Trophoblast cell (in vitro differentiated cells and primary cell): ENCODE results near the gene ARRDC4. TPM values are rescaled to one million over a fixed set of nuclear protein-coding genes. Genes with fewer than 3 reads are reported as not detected.

ENCODE experiments used
- DNase-seq, 2 donors: peaks; one replicate each; pipeline ENCODE4 v3.0.0-alpha.2; 2016
- H2AFZ ChIP-seq: 2 replicates; pipeline ENCODE4 v1.6.1; 2013; ENCODE audit warnings: low read length, moderate library complexity, mild to moderate bottlenecking; ENCODE audit not compliant: insufficient read depth, poor library complexity
- H2AK5ac ChIP-seq: 2 replicates; pipeline ENCODE4 v1.6.1; 2013; ENCODE audit warnings: mild to moderate bottlenecking, low read length
- H2BK120ac ChIP-seq: 2 replicates; pipeline ENCODE4 v1.6.1; 2013; ENCODE audit warnings: low read length, mild to moderate bottlenecking, moderate library complexity; ENCODE audit not compliant: insufficient read depth, poor library complexity
- H2BK12ac ChIP-seq: 2 replicates; pipeline ENCODE4 v1.6.1; 2013; ENCODE audit warnings: mild to moderate bottlenecking, low read length, moderate library complexity
- H2BK5ac ChIP-seq: 2 replicates; pipeline ENCODE4 v1.6.1; 2013; ENCODE audit warnings: low read length, low read depth, moderate library complexity, mild to moderate bottlenecking; ENCODE audit not compliant: poor library complexity
- H3K14ac ChIP-seq: 2 replicates; pipeline ENCODE4 v1.6.1; 2013; ENCODE audit warnings: mild to moderate bottlenecking, low read length
- H3K18ac ChIP-seq: 2 replicates; pipeline ENCODE4 v1.6.1; 2013; ENCODE audit warnings: mild to moderate bottlenecking, low read length
- H3K23ac ChIP-seq: 2 replicates; pipeline ENCODE4 v1.6.1; 2013; ENCODE audit warnings: low read length
- H3K27ac ChIP-seq: 2 replicates; pipeline ENCODE4 v1.5.1; 2013; ENCODE audit warnings: low read depth, mild to moderate bottlenecking, inconsistent platforms, low read length, moderate library complexity
- H3K27me3 ChIP-seq: 2 replicates; pipeline ENCODE4 v1.6.1; 2013; ENCODE audit warnings: inconsistent platforms, mild to moderate bottlenecking, low read length, moderate library complexity; ENCODE audit not compliant: insufficient read depth
- H3K36me3 ChIP-seq, 2 experiments: 1 replicate in 1 of 2; 2 replicates in 1 of 2; pipeline ENCODE4 v1.6.1; 2013; ENCODE audit warnings: low read length in 2 of 2, mild to moderate bottlenecking in 2 of 2, moderate library complexity in 1 of 2; ENCODE audit not compliant: insufficient read depth in 2 of 2, control insufficient read depth in 1 of 2
- H3K4ac ChIP-seq: 2 replicates; pipeline ENCODE4 v1.6.1; 2013; ENCODE audit warnings: low read depth, mild to moderate bottlenecking, low read length, moderate library complexity
- H3K4me1 ChIP-seq, 2 experiments: 1 replicate in 1 of 2; 2 replicates in 1 of 2; pipeline ENCODE4 v1.6.1; 2013; ENCODE audit warnings: low read length in 2 of 2, mild to moderate bottlenecking in 2 of 2, moderate library complexity in 1 of 2; ENCODE audit not compliant: insufficient read depth in 2 of 2, control insufficient read depth in 1 of 2
- H3K4me2 ChIP-seq: 2 replicates; pipeline ENCODE4 v1.6.1; 2013; ENCODE audit warnings: inconsistent platforms, mild to moderate bottlenecking, low read length, moderate library complexity
- H3K4me3 ChIP-seq: 2 replicates; pipeline ENCODE4 v1.5.1; 2013; ENCODE audit warnings: mild to moderate bottlenecking, low read depth, low read length, inconsistent platforms
- H3K79me1 ChIP-seq: one replicate; pipeline ENCODE4 v1.6.1; 2013; ENCODE audit warnings: low read length
- H3K79me2 ChIP-seq: 2 replicates; pipeline ENCODE4 v1.6.1; 2013; ENCODE audit warnings: low read length, mild to moderate bottlenecking; ENCODE audit not compliant: control insufficient read depth, insufficient read depth, poor library complexity
- H3K9ac ChIP-seq: 2 replicates; pipeline ENCODE4 v1.6.1; 2013; ENCODE audit warnings: mild to moderate bottlenecking, low read length
- H3K9me3 ChIP-seq: 2 replicates; pipeline ENCODE4 v1.6.1; 2013; ENCODE audit warnings: low read depth, mild to moderate bottlenecking, control low read depth, inconsistent platforms, low read length; ENCODE audit not compliant: insufficient read depth
- H4K12ac ChIP-seq: 2 replicates; pipeline ENCODE4 v1.6.1; 2013; ENCODE audit warnings: low read depth, mild to moderate bottlenecking, low read length, moderate library complexity
- H4K8ac ChIP-seq: 2 replicates; pipeline ENCODE4 v1.6.1; 2013; ENCODE audit warnings: low read depth, mild to moderate bottlenecking, low read length, moderate library complexity
- H4K91ac ChIP-seq: one replicate; pipeline ENCODE4 v1.6.1; 2013; ENCODE audit warnings: low read depth, mild to moderate bottlenecking, low read length, moderate library complexity
- WGBS: extraction: QIAGEN DNeasy Blood & Tissue Kit; methylation state at CpG from one replicate; pipeline ENCODE4 v1.1.7; 2013; ENCODE audit warnings: missing lambda C conversion rate; ENCODE audit not compliant: insufficient read length, insufficient coverage; ENCODE audit errors: extremely low coverage; 5-methylcytosine and 5-hydroxymethylcytosine counted together
- polyA plus RNA-seq: library from polyadenylated mRNA; stranded (reverse); fragments of 200-250 nt; gene quantifications from 2 replicates; pipeline ENCODE4 v1.2.3, GENCODE V29; 2013

The ARRDC4 gene
- 0.72 and 0.94 TPM in 2 replicates for polyA plus RNA-seq

GRCh38 chr15:97960364-97961066 lies at the start of gene ARRDC4:
Gene ARRDC4, plus strand, starts transcription at chr15:97960703. Its CDS starts 159 bp downstream, at chr15:97960862.
- no peak within 1 kb of the TSS for H2BK12ac ChIP-seq
- no peak within 1 kb of the TSS for H4K12ac ChIP-seq
- no peak within 1 kb of the TSS for H3K27ac ChIP-seq
- H3K79me2 ChIP-seq: no peaks in the 10 kb centered on the region
- peak within 1 kb of the TSS; percentile 98 for H3K4me2 ChIP-seq
- peak; percentile 87 to 99 for DNase-seq
- H4K91ac ChIP-seq: no peak within 1 kb of the TSS
- H3K4me1 ChIP-seq: peaks cover 3 to 10% of the 10 kb centered on the region in 2 experiments
- no peak within 1 kb of the TSS for H3K18ac ChIP-seq
- no peaks in the 10 kb centered on the region for H3K36me3 ChIP-seq
- no peak within 1 kb of the TSS for H3K4ac ChIP-seq
- H3K23ac ChIP-seq: no peak within 1 kb of the TSS
- H3K27me3 ChIP-seq: peaks cover 9% of the 10 kb centered on the region
- H2AFZ ChIP-seq: peak within 1 kb of the TSS; percentile 73
- no peak within 1 kb of the TSS for H2AK5ac ChIP-seq
- no peak within 1 kb of the TSS for H3K14ac ChIP-seq
- peak within 1 kb of the TSS; percentile 14 for H4K8ac ChIP-seq
- no peaks in the 10 kb centered on the region for H3K79me1 ChIP-seq
- peak within 1 kb of the TSS; percentile 33 for H3K9ac ChIP-seq
- WGBS: no CpG with 5 or more reads among the region's 69 CpGs
- no peak within 1 kb of the TSS for H2BK5ac ChIP-seq
- no peak within 1 kb of the TSS for H2BK120ac ChIP-seq
- H3K9me3 ChIP-seq: no peaks in the 10 kb centered on the region
- H3K4me3 ChIP-seq: peak within 1 kb of the TSS; percentile 83

- Histone ChIP-seq H2BK12ac (no peak overlapping the region), H3K14ac (no peak overlapping the region), H3K4ac (no peak overlapping the region), H4K91ac (no peak overlapping the region), H3K4me3 (no peak overlapping the region), H2BK5ac (no peak overlapping the region), H3K4me2 (no peak overlapping the region), H4K12ac (no peak overlapping the region), H3K4me1 (no peaks in the 10 kb centered on the region), H2AK5ac (no peak overlapping the region), H3K27me3 (no peaks in the 10 kb centered on the region), H3K23ac (no peak overlapping the region), H3K9me3 (no peaks in the 10 kb centered on the region), H3K79me2 (no peaks in the 10 kb centered on the region), H3K9ac (no peak overlapping the region), H3K36me3 (no peaks in the 10 kb centered on the region), H4K8ac (no peak overlapping the region), H2AFZ (no peak overlapping the region), H2BK120ac (no peak overlapping the region), H3K79me1 (no peaks in the 10 kb centered on the region), H3K27ac (no peak overlapping the region), H3K18ac (no peak overlapping the region)
- WGBS: no CpG with 5 or more reads among the region's 6 CpGs
- no peak for DNase-seq
Observed at GRCh38 chr15:97914711-97915110, 45.8 kb upstream of the ARRDC4 start.

DNA sequence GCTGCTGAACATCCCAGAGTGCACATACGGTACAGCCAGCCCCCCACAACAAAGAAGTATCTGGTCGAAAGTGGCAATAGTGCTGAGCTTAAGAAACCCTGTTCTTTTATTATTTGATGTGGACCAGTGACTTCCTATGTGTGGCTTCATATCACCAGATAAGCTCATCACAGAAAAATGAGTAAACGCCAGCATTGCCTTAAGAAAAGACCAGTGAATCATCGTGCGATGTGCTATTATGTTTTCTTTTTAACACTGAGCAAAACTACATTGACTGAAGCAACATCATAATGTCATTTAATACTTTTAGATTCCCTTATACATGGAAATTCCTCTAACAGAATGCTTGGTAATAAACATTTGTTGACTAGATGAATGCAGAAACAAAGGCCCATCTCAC lies 45.2 kb upstream of the ARRDC4 start:
- Histone ChIP-seq H3K14ac (no peak overlapping the region), H3K27me3 (no peaks in the 10 kb centered on the region), H2BK120ac (no peak overlapping the region), H3K36me3 (no peaks in the 10 kb centered on the region), H3K79me1 (no peaks in the 10 kb centered on the region), H2AFZ (no peak overlapping the region), H3K18ac (no peak overlapping the region), H3K4me1 (no peaks in the 10 kb centered on the region), H3K4me3 (no peak overlapping the region), H3K9ac (no peak overlapping the region), H2BK5ac (no peak overlapping the region), H3K27ac (no peak overlapping the region), H3K9me3 (no peaks in the 10 kb centered on the region), H3K4ac (no peak overlapping the region), H4K12ac (no peak overlapping the region), H3K23ac (no peak overlapping the region), H3K4me2 (no peak overlapping the region), H3K79me2 (no peaks in the 10 kb centered on the region), H2AK5ac (no peak overlapping the region), H2BK12ac (no peak overlapping the region), H4K8ac (no peak overlapping the region), H4K91ac (no peak overlapping the region)
- peak in 1 of 2 donors; percentile 22 for DNase-seq
- no CpG with 5 or more reads among the region's 5 CpGs for WGBS

DNA sequence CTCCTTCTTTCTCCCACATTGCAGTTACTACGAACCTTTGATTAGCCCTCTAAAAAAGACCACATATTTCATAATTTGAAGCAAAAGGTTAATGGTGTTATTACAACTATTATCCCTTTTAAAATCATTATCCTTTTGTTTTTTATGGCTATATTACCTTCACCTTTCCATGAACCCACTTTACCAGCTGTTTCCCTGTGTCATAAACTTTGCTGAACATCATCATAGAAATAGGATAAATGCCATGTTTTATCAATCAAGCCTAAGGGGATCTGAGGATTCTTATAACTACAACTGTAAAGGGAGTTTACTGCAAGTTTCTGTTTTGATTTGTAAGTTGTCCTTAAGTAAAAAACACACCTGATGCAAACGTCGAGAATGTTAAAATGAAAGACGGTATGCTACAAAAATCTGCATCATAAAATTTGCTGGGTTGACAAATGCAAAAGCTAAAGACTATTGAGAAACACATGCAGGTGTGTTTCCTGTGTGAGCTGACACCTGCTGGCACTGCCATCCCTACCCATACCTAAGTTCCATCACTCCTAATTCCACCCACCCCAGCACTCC lies 39.1 kb upstream of the ARRDC4 start:
- Histone ChIP-seq H2AFZ (no peak overlapping the region), H3K23ac (no peak overlapping the region), H3K4me2 (no peak overlapping the region), H3K79me2 (no peaks in the 10 kb centered on the region), H3K4me1 (no peaks in the 10 kb centered on the region), H3K18ac (no peak overlapping the region), H3K27ac (no peak overlapping the region), H3K27me3 (no peaks in the 10 kb centered on the region), H3K9me3 (no peaks in the 10 kb centered on the region), H3K36me3 (no peaks in the 10 kb centered on the region), H3K4me3 (no peak overlapping the region), H3K9ac (no peak overlapping the region), H4K8ac (no peak overlapping the region), H2BK5ac (no peak overlapping the region), H3K4ac (no peak overlapping the region), H4K91ac (no peak overlapping the region), H4K12ac (no peak overlapping the region), H2BK120ac (no peak overlapping the region), H3K79me1 (no peaks in the 10 kb centered on the region), H2AK5ac (no peak overlapping the region), H3K14ac (no peak overlapping the region), H2BK12ac (no peak overlapping the region)
- WGBS: no CpG with 5 or more reads among the region's 4 CpGs
- no peak for DNase-seq
